HG02970 (cell line): ENCODE results near the gene SLC16A9.

Experiments
- ATAC-seq: cut with Tn5 transposase; IDR thresholded peaks from one replicate; pipeline ENCODE4 v1.9.1; 2021; ENCODE audit warnings: mild to moderate bottlenecking, moderate library complexity, moderate number of reproducible peaks; ENCODE audit not compliant: unreplicated experiment, low FRiP score

Gene SLC16A9

GRCh38 chr10:59631882-59632807 is 77.5 kb downstream of the SLC16A9 start:
- ATAC-seq, result no peak

DNA sequence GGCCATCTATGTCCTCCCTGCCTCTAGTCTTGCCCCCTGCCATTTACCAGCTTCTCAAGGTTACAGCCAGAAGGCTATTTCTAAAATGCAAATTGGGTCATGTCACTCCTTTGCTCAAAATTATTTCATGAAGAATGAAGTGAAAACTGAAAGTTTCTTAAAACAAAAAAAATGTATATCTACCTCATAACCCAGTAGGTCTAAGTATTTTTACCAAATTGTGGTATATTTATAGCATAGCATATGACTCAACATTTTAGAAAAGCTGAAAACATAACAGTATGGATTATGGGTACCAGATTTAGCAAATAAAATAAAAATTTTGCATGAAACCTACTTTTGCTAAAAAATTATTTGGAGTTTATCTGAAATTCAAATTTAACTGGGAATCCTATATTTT is 78.4 kb downstream of the SLC16A9 start:
- ATAC-seq, result no peak

DNA sequence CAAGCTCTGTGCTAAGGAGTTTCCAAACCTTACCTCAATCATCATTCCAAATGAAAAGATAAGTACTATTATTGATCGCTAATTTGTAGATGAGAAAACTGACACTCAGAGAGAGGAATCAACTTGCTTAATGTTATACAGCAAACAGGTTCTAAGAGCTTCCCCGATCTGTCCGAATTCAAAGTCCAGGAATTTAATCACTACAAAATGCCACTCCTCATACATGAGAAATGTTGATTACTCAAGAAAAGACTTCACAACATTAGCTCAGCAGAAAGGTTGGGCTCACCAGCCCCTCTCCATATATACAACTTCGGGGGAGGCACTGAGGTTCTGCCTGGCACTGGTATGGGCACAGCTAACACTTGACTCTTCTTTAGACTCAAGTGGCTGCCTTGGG is 80.7 kb downstream of the SLC16A9 start:
- ATAC-seq, result no peak

DNA sequence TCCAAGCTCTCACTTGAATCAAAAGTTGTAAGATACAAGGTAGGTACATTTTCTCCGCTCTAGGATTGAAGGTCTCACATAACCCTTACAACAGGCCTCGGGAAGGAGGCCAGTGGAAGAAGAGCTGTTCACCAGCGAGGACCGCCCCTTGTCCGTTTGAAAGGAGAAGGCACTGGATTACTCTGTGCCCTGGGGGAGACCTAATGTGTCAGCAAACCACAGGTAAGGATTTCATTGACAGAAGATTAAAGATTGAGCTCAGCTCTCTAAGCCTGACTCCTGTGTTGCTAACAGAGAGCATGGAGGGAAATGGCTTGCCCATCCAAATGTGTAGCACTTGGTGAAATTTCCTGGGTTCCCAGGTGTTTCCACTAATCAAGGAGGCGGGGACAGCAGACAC is 81.2 kb downstream of the SLC16A9 start:
- no peak for ATAC-seq

DNA sequence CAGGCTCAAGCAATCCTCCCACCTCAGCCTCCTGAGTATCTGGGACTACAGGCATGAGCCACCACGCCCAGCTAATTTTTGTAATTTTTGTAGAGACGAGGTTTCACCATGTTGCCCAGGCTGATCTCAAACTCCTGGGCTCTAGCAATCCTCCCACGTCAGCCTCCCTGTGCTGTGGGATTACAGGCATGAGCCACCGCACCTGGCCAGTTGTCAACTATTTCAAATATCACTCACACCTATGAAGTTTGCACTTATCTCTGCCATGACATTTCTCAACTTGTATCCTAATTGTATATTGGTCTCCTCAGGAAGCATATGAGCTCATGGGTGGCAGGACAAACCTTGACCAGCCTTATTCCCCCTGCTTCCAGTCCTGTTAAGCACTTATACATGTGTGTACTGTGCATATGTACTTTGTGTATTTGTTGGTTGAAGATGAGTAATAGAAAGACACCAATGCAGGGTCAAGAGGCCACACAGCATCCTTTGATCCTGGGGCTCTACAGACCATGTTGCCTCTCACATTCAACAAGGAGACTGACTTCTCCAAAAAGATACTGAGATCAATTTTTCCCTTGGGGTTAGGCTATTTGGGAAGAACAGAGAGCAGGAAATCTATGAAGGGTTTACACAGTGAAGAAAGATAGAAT is 82.2 kb downstream of the SLC16A9 start:
- ATAC-seq, result no peak

DNA sequence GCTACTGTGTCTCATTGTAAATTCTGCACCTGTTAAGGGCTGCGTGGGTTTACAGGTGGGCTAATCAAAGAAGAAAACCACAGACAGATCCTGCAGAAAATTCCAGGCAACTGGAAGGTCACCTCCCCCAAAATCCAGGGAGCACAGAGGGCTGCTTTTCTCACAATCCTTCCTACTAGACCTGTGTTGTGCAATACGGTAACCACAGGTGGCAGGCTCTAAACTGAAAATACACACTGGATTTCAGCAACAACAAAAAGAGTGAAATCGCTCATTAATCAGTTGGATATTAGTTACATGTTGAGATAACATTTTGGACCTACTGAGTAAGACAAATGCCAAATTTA is 83.2 kb downstream of the SLC16A9 start:
- ATAC-seq, result no peak

DNA sequence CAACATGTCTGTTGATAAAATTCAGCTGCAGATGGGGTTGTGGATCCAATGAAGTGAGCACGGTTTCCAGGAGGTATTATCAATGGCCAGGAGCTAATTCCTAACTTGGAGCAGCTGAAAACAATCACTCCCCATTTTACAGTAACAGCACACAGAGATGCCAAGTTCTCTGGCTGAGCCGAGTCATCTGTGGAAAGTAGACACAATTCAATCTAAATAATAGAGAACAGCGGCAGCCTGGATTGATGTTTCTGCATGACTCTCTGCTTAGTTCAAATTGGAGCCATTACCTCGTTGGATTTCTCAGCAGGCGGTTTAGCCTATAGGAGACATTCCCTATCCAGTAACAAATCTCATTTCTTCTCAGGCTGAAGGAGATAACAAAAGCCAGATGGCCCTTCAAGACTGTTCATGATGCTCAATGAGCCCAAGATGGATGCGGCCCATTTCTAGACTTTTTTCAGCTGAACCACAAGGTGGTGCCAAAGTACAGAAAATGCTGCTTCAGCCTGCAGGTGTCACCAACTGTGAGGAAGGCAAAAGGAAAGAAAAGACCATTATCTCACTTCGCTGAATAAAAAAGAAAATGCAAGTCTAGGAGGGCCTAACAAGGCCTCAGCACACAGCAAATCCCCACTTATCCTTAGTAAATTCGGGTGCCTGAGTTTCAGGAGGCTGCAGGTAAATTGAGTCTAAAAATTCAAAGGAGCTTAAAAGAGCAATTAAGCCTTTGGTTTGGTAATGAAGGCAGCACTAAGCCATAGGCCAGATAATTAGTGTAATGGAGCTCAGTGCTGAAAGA is 83.7 kb downstream of the SLC16A9 start:
- peak; percentile 82 for ATAC-seq

DNA sequence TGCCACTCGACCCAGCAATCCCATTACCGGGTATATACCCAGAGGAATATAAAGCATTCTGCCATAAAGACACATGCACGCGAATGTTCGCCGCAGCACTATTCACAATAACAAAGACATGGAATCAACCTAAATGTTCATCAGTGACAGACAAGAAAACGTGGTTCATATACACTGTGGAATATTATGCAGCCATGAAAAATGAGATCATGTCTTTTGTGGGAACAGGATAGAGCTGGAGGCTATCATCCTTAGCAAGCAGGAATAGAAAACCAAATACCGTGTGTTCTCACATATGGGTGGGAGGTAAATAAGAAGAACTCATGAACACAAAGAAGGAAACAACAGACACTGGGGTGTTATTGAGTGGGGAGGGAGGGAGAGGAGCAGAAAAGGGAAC is 84.7 kb downstream of the SLC16A9 start:
- no peak for ATAC-seq

- ATAC-seq, result no peak
These were observed 85.5 kb downstream of the SLC16A9 start for GRCh38 chr10:59624136-59624535.

- ATAC-seq, result no peak
These were observed 86.2 kb downstream of the SLC16A9 start for GRCh38 chr10:59623133-59624121.

DNA sequence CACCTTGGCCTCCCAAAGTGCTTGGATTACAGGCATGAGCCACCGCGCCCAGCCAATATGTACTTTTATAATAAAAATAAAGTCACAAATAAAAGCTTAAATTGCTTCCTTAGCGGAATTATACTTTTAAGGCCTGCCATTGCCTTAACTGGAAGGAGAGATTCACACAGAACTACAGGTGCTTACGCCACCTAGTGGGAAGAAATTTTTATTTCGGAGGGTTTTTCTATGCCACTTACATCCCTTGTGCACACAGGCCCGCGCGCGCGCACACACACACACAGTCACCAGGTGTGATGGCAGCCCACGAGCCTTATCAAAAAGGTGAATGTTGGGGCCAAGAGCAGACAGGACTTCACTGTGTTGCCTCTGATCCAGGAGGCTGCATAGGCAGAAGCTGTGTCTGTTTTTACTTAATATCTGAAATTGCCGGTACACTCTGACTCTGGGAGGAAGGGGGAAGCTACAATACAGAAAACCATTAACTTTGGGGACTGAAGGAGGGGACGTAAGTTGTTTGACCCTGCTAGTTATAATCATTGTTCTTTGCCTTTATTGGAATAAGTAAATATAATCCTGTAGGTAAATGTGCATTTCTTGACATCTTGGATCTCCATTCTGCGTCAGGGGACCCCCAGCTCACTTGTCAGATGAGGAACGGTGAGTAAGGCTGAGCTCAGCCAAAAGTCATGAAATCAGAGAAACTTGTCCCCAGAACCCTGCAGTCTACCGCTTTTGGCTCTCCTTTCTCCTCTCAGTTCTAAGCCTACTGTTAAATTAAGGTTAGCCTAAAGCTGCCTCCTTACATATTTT is 87.1 kb downstream of the SLC16A9 start:
- no peak for ATAC-seq

DNA sequence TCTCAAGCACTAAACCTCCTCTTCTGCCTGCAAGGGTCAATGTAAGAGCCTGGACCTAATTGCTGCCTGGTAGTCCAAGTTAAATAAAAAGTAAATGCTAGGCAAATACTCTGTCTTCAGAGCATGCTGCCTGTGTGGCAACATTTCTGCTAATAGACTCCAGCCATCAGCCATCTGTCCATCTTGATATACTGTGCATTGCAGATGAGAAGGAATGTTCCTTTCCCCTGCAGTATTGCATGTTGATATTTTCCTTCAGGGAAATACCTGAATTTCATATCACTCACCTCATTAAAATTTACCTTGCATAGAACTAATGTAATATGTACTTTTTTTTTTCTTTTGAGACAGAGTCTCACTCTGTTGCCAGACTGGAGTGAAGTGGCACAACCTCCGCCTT is 87.9 kb downstream of the SLC16A9 start:
- ATAC-seq, result no peak

- ATAC-seq, result no peak
These were observed 91.0 kb downstream of the SLC16A9 start for GRCh38 chr10:59618666-59619065.

- no peak for ATAC-seq
These were observed 91.7 kb downstream of the SLC16A9 start for GRCh38 chr10:59617996-59618395.

GRCh38 chr10:59611048-59611447 is 98.6 kb downstream of the SLC16A9 start:
- no peak for ATAC-seq

GRCh38 chr10:59607970-59608369 is 101.7 kb downstream of the SLC16A9 start:
- no peak for ATAC-seq

DNA sequence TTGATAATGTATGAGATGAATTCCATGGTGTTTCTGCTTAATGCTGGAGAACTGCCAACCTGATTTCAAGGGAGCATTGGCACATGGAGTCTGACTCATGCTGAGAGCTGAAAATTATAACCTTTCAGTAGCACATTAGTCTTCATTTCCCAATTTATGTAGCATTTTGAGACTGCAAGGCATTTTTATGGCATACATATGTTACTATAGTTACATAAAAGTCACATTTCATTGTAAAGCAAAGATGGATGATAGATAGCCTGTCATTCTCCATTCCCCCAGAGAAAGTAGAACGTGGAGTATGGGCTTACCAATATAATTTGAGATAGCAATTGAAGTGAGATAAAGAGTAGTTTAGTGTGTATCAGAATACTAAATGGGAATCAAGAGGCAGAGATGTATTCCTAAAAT is 103.1 kb downstream of the SLC16A9 start:
- ATAC-seq, result no peak

GRCh38 chr10:59601985-59602384 is 107.7 kb downstream of the SLC16A9 start:
- no peak for ATAC-seq
